ENCODE results near the gene RFESD.
"Not testable (repeated sequence)": the region's sequence is repeated elsewhere in the genome, so short reads cannot be mapped to it uniquely, and the experiment has no call there.

The RFESD gene

DNA sequence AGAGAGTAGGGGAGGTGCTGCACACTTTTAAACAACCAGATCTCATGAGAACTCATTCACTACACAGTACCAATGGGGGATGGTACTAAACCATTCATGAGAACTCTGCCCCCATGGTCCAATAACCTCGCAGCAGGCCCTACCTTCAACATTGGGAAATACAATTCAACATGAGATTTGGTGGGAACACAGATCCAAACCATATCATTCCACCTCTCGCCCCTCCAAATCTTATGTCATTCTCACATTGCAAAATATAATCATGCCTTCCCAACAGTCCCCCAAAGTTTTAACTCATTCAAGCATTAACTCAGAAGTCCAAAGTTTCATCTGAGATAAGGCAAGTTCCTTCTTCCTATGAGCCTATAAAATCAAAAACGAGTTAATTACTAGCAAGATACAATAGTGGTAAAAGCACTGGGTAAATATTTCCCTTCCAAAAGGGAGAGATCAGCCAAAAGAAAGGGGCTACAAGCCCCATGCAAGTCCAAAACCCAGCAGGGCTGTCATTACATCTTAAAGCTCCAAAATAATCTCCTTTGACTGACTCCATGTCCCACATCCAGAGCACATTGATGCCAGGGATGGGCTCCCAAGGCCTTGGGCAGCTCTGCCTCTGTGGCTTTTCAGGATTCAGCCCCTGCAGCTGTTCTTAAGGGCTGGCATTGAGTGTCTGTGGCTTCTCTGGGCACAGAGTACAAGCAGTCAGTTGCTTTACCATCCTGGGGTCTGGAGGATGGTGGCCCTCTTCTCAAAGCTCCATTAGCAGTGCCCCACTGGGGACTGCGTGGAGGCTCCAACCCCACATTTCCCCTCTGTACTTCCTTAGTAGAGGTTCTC lies 18.4 kb upstream of the RFESD start:
- DNase-seq, result no peak

DNA sequence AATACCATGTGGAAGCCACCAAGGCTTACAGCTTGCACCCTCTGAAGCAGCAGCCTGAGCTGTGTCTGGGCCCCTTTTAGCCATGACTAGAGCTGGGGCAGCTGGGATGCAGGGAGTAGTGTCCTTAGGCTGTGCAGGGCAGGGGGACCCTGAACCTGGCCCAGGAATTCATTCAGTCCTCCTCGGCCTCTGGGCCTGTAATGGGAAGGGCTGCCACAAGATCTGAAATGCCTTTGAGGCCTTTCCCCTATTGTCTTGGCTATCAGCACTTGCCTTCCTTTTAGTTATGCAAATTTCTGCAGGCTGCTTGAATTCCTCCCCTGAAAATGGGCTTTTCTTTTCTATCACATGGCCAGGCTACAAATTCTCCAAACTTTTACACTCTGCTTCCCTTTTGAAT lies 17.6 kb upstream of the RFESD start:
- no peak for DNase-seq

DNA sequence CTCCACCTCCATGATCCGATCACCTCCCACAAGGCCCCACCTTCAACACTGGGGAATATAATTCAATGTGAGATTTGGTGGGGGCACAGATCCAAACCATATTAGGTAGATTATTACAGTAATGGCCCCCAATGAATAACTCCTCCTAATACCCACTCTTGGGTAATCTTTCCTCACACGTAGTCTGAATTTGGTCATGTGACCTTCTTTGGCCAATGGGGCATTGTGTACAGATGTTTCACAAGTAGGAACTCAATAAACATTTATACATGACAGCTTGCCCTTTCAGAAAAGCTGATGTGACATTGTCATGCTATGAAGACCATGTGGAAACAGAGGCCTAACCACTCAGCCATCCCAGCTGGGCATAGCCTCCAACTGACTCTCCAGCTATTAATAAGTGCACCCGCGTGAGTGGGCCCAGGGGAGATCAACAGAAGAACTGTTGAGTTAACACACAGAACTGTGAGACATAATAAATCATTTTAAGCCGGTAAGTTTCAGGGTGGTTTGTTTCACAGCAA lies 16.1 kb upstream of the RFESD start:
- no peak for DNase-seq

DNA sequence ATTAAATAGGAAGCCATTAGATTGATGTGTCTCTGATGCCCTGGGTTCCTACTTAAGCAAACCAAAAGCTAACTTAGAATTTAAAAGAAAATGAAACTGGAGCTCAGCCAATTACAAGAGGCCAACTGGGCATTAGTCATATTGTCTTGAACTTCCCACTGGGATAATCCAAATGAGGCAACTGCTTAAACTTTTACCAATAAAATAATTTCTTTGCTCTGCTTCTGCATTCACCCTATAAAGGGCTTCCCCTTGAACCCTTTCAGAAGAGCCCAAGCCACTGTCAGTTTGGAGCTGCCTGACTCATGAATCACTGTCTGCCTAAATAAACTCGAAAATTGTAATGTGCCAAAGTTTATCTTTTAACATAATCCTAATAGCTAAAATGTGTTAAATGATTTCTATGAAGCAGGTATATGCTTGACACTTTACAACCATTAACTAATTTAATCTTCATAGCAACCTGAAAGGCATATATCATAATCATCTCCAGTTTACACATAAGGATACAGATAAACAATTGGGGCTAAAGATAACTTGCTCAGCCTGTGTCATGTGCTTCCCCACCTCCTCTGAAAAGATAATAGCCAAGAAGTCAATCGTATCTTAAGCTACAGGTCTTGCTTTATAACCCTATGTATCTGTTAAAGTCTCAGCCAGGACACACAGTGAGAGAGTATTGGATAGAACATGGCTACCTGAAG lies 15.2 kb upstream of the RFESD start:
- no peak for DNase-seq

DNA sequence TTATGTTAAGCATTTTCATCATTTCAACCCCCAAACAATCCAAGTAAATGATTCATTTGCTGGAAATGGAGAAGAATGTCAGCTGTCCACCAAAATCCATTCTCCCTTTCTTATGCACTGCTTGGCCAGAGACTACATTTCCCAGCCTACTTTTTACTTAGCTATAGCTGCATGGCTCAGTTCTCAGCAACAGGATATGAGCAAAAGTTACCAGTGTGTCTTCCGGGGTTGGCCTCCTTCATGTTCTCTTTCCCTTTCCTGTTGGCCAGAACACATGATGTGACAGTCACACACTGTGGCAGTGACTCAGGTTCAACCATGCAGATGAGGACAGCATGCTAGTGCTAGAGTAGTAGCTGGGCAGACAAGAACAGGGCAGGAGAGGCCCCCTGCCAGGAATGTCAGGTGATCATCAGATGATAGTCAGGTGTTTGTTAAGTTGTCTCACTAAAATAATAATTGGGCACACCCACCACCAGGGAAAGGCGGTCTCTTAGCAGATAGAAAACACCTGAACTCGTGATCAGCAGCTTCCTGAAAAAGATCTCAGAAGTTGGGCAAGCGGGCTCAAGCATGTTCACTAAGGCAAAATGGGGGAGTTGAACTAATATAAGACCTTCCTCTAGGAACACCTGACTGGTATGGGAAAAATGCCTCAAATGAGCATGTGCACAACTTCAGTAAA lies 14.4 kb upstream of the RFESD start:
- no peak for DNase-seq

DNA sequence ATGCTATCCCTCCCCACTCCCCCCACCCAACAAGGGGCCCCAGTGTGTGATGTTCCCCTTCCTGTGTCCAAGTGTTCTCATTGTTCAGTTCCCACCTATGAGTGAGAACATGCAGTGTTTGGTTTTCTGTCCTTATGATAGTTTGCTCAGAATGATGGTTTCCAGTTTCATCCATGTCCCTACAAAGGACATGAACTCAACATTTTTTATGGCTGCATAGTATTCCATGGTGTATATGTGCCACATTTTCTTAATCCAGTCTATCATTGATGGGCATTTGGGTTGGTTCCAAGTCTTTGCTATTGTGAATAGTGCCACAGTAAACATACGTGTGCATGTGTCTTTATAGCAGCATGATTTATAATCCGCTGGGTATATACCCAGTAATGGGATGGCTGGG lies 13.6 kb upstream of the RFESD start:
- not testable (repeated sequence) for DNase-seq

DNA sequence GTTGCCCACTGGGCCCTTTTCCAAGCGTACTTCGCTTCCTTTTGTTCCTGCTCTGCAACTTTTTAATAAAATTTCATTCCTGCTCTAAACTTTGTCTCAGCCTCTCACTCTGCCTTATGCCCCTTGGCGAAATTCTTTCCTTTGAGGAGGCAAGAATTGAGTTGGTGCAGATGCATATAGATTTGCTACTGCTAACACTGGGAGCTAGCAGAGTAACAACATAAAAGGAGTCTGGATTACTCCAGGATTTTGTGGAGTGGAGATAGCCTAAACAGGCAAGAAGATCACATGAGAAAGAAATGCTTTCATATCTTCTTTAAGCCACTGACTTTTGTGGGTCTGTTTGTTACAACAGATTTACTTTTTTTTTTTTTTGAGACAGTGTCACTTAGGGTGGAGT lies 12.9 kb upstream of the RFESD start:
- no peak for DNase-seq

DNA sequence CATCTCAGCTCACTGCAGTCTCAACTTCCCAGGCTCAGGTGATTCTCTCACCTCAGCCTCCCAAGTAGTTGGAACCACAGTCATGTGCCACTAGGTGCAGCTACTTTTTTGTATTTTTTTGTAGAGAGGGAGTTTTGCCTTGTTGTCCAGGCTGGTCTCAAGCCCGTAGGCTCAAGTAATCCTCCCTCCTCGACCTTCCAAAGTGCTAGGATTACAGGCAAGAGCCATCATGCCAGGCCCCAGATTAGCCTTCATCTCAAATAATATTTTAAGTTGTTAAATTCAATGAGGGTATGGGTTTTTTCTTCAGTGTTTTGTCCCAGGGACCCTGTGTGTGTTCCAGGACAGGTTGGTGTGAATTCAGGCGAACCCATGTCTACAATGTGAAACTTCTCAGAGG lies 12.5 kb upstream of the RFESD start:
- DNase-seq, result no peak

DNA sequence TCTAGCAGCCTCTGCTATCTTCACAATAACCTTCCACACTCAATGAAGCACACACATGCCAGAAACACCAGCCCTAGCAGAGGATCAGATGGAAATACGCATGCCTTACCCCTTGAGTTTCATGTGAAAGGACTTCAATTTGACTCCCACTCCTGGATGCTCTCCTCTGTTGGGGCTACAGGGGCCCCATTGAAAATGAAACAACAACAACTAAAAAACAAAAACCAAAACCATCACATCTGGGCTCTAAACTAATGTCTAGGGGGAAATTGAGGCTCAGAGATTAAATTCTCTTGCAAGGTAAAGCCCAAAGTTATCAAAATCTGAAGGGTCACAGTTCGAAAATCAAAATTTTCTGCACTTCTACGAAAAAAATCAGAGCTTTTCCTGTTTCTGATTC lies 7.9 kb upstream of the RFESD start:
- no peak for DNase-seq

DNA sequence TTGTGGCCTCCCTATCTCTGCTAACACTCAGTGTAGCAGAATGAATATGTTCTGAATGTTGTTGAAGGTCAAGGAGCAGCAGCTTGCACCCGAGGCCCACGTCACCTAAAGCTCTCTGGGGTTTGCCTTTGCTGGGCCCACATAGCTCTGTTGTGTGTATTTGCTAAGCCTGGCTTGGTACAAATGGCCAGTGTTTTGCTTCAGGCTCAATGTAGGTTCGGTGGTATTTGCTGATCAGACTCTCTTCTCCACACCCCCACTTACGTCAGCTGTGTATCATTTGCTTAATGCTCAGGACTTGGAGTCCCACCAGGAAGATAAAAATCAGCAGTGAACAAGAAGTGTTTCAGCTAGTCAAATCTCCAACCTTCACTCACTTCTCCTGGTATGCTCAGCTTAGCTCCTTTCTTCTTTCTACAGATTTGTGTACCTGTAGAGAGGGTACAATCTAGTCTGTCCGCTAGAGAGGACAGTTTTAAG lies 4.8 kb upstream of the RFESD start:
- DNase-seq, result no peak

DNA sequence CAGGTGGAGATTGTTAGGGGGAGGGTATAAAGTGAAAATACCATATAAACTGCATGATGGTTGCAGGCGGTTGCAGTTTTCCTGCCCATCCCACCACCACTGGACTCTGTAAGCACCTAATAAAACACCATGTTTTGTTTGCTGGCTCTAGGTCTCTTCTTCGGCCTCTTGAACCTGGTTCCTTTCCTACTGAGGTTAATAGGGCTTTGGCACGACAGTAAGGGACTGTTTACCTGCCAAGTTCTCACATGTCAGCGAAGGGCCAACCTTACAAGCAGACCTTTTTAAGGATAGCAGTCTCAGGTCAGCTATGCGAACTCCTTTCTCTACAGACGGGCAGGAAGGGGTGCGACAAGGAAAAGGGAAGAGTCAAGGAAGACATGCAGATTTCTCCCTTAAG lies 3.4 kb upstream of the RFESD start:
- no peak for DNase-seq

DNA sequence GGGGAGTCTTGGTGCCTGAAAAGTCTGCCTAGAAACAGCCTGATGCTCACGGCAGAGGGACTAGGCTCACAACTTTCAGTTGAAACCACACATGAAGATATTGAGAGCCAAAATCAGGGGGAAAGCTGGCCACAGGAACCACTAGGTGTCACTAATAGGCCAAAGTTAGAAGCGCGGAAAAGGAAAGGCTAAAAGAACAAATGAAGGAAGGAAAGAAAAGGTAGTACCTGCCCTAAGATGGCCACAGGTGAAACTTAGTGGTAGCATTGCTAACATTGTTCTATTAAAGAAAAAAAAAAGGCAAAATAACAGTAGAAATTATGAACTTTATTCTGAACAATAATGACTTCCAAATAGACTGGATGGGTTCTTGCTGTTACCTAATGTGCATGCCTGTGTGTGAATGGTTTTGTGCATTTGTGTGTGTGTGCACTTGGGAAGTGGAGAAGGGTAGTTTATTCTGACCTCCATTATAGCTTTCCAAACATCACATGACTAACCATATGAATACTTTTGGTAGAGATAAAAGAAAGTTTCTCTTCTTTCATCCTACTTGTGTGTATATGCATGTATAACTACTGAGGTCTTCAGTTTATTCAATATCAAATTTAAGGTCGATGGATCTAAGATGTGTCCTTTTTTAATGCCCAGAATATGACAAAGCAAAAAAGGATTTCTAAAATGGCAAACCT lies 2.1 kb upstream of the RFESD start:
- peak in 21 of 56 donors; percentile 1 to 55 (median 12) for DNase-seq

DNA sequence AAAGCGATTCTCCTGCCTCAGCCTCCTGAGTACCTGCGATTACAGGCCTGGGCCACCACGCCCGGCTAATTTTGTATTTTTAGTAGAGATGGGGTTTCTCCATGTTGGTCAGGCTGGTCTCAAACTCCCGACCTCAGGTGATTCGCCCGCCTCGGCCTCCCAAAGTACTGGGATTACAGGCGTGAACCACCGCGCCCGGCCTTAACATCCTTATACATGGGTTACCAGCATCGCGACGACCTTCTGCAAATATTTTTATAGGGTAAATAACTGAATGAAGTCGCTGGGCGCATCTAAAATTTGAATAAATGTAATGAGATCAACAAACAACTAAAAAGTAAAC lies 380 bp upstream of the RFESD start:
- DNase-seq, result peak in 2 of 56 donors; percentile 41 to 42

DNA sequence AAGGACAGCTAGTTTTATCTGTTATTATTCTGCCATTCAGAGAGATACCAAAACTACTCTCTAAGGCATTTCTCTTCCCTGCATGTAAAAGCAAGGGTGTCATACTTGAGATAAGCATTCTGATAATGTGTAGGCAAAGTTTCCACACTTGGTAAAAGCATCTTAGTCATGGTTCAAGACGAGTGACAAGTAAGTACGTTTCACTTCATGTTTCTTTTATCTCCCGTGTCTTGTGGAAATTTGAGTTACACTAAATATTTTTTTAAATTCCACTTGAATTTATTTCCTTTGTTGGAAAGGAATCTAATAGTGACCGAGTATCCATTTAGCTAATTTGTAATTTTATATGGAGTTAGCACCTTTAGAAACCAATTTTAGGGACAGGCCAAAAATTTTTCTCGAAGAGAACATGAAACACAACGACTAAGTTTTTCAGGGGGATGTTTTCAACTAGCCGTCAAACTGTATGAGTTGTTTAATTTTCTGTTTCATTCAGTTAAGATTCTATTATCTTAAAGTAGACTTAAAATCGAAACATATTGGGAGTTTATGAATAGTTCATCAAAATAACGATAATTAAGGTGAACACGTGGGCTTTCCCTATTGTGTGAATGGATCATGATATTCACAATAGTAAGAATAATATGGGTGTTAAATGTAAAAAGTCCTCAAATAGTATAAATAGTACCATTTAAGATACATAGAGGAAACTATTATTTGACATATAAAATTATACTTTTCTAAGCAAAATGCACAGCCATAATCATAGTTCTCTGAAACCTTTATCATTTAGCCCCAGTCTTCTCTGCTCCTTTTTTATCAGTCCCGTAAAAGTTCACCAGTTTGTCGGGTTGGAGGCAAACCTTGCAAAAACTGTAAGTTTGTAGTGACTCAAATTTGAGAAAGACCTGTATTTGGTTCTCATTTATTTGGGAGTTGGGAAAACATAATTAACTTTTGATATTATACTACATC lies 1.6 kb downstream of the RFESD start:
- no peak for DNase-seq

DNA sequence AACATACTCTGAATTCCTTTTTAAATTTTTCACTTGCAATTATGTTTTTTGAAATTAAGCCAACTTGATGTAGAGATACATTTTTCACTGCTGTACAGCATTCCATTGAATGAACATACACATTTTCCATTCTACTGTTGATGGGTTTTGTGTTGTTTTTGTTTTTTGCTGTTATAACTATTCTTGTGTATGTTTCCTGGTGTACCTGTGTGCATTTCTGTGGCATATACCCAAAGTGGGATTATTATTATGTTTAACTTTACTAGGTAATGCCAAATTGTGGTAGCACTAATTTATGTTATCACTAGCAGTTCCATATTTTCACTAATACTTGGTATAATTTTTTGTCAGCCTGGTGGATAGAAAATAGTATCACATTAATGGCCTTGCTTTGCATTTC lies 2.7 kb downstream of the RFESD start:
- DNase-seq, result no peak

DNA sequence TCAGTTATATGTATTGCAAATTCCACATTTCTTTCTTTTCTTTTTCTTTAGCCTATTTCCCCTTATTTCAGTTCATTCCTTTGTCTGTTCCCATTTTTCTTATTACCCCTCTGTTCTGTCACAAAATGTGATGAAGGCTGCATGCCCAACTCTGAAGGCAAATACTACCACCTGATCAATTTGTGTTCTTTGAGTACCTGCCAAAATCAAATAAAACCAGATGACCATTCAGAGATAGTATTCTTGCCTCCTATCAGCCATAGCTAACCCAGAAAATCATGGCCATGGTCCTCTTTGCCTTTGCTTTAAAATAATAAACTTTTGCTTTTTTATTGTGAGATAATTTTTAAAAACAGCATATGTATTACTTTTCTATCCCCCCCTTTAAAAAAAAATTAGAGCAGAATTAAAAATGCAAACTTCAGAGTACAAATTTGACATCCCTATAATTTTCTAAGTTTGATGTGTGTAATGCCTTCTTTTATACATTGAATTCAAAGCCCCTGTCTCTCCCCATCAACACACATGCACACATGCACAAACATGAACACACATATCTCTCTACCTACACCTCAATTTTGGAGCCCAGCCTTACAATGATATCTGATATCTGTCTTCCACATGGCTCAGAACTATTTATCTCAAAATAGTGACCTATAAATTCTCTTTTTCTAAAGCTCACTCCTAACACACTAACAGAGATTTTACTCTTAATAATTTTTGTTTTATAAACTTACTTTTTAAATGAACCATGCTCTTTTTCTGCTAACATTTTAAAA lies 3.5 kb downstream of the RFESD start:
- DNase-seq, result no peak

DNA sequence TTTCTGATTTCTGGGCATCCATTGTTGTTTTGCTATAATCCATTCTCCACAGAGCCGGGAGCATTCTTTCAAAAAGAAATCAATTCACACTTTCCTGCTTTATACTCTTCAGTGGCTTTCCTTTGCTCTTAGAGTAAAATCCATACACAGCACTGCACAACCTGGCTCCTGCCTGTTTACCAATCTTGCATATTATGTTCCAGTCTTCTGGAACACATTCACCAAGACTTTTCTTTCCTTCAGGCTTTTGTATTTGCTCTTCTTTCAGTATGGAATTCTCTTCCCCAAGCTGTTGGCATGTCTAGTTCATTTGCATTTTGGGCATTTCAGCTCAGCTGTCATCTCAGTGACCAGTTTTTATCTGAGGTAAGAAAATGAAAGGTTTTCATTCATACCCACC lies 6.3 kb downstream of the RFESD start:
- no peak for DNase-seq

DNA sequence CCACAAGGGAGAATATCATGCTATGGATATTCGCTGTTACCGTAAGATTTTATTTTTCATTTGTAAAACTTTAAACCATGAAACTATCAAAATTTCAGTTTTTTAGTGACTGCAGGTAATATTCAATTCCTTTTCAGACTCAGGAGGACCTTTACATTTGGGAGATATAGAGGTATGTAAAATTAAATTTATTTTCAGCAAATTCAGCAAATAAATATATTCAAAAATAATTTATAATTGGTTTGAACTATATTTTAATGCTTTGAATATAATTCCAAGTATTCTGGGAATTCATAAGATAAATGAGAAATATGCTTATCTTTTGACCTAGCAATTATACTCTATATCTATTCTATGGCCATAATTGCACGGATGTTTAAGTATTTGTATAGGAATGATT lies 7.6 kb downstream of the RFESD start:
- DNase-seq, result no peak

DNA sequence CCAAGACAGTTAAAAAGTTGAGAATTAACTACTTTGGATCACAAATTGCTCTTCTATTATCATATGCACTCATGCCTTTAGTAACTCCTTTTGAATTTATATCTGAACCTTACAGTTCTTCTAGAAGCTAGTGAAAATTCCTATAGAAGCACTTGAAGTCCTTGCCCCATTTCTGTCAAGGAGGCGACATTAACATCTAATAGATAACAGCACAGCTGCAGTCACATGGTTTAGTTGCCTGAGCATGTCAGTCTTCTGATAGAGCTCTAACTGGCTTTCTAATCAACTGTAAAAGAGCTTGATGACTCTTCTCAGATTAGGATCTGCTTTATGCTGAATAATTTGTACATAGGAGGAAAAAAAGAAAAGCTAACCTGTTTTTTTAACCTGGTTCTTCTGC lies 9.0 kb downstream of the RFESD start:
- DNase-seq, result no peak

DNA sequence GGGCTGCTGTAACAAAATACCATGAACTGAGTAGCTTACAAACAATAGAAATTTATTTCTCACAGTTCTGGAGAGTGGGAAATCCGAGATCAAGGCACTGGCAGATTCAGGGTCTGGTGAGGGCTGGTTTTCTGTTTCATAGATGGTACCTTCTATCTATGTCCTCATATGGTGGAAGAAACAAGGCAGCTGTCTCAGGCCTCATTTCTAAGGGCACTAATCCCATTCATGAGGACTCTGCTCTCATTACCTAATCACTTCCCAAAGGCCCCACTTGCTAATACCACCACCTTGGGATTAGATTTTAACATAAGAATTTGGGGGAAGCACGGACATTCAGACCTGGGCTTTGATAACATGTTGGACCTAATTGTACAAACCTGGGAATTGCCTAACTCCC lies 13.5 kb downstream of the RFESD start:
- no peak for DNase-seq
